ENCODE measurements around the gene ZRANB2. TPM values are rescaled to one million over a fixed set of nuclear protein-coding genes. Genes with fewer than 3 reads are reported as not detected.

Gene ZRANB2
- total and polyA plus RNA-seq, 2 donors (not counting 1 experiment from before 2014, with no cell fraction given) = 46.9 to 160 TPM

GRCh38 chr1:71044833-71045232 is 36.0 kb downstream of the ZRANB2 start:
- Histone ChIP-seq H2AFZ (ENCODE audit: insufficient read depth, low read depth, low read length, poor library complexity, severe bottlenecking) (no peak overlapping the region), H3K36me3 (replicated peaks in 1 of 2; ENCODE audit: control extremely low read depth in 1 of 2, control insufficient read depth in 1 of 2, extremely low read depth in 1 of 2, insufficient read depth in 2 of 2, low read length in 1 of 2) (no peaks in the 10 kb centered on the region), H3K4me1 (ENCODE audit: control insufficient read depth in 2 of 2, insufficient read depth in 2 of 2, low read length in 2 of 2) (peaks cover 17 to 21% of the 10 kb centered on the region in 2 donors), H3K9ac (ENCODE audit: low read length) (no peak overlapping the region), H3K27me3 (replicated peaks in 1 of 4; ENCODE audit: control extremely low read depth in 1 of 4, control insufficient read depth in 3 of 4, insufficient read depth in 4 of 4, low read length in 3 of 4) (peaks cover 0 to 35% (median 31%) of the 10 kb centered on the region in 4 experiments), H3K4me3 (ENCODE audit: control extremely low read depth in 1 of 5, extremely low read depth in 1 of 5, insufficient read depth in 1 of 5, low read depth in 2 of 5, low read length in 4 of 5) (no peak overlapping the region), H3K79me2 (ENCODE audit: control insufficient read depth, insufficient read depth, low read length) (no peaks in the 10 kb centered on the region), H4K20me1 (ENCODE audit: control insufficient read depth, insufficient read depth, low read length, poor library complexity, severe bottlenecking) (no peaks in the 10 kb centered on the region), H3K4me2 (replicated peaks; ENCODE audit: low read depth, low read length, poor library complexity, severe bottlenecking) (no peak overlapping the region), H3K27ac (ENCODE audit: low read length in 2 of 2) (no peak overlapping the region), H3K9me3 (ENCODE audit: control extremely low read depth in 1 of 3, control insufficient read depth in 2 of 3, insufficient read depth in 1 of 3, low read length in 2 of 3) (peaks cover 0 to 11% (median 0%) of the 10 kb centered on the region in 3 donors)
- H3K27me3 Mint-ChIP-seq = peaks cover 59% of the 10 kb centered on the region
- peaks cover 17% of the 10 kb centered on the region for H3K4me1 Mint-ChIP-seq
- TF ChIP-seq EZH2 (IDR thresholded peaks at IDR 0.05; ENCODE audit: borderline replicate concordance, insufficient read depth, low read depth, low read length, poor library complexity, severe bottlenecking) (no peak), CTCF (IDR thresholded peaks at IDR 0.05) (no peak)
- intact Hi-C loops (cut with micrococcal nuclease) = loop anchor here (5.0 kb wide), 1 partner anchor 37 kb away; the partner anchor contains the start of gene ZRANB2
- no peak for DNase-seq
- no peak for ATAC-seq (ENCODE audit: low read depth)
- ChIA-PET CTCF (no interaction called here), POLR2A (no interaction called here)
- no peaks in the 10 kb centered on the region for H3K9me3 Mint-ChIP-seq (ENCODE audit: insufficient read depth)
- 100% methylated on average over 1 of the region's 1 CpG for WGBS (ENCODE audit: insufficient coverage)
- H3K27ac Mint-ChIP-seq = no peak overlapping the region
- no peak overlapping the region for H3K4me3 Mint-ChIP-seq

GRCh38 chr1:71043065-71043464 is 37.8 kb downstream of the ZRANB2 start:
- H4K20me1 ChIP-seq (ENCODE audit: control insufficient read depth, insufficient read depth, low read length, poor library complexity, severe bottlenecking) = no peaks in the 10 kb centered on the region
- ATAC-seq (ENCODE audit: low read depth) = no peak
- peaks cover 0 to 25% (median 21%) of the 10 kb centered on the region in 4 experiments for H3K27me3 ChIP-seq (replicated peaks in 1 of 4; ENCODE audit: control extremely low read depth in 1 of 4, control insufficient read depth in 3 of 4, insufficient read depth in 4 of 4, low read length in 3 of 4)
- Mint-ChIP-seq H3K27me3 (peaks cover 62% of the 10 kb centered on the region), H3K27ac (no peak overlapping the region), H3K4me1 (peaks cover 15% of the 10 kb centered on the region), H3K9me3 (ENCODE audit: insufficient read depth) (no peaks in the 10 kb centered on the region), H3K4me3 (no peak overlapping the region)
- H3K4me1 ChIP-seq (ENCODE audit: control insufficient read depth in 2 of 2, insufficient read depth in 2 of 2, low read length in 2 of 2) = peaks cover 17 to 19% of the 10 kb centered on the region in 2 donors
- H3K36me3 ChIP-seq (replicated peaks in 1 of 2; ENCODE audit: control extremely low read depth in 1 of 2, control insufficient read depth in 1 of 2, extremely low read depth in 1 of 2, insufficient read depth in 2 of 2, low read length in 1 of 2) = no peaks in the 10 kb centered on the region
- DNase-seq = no peak
- H3K4me3 ChIP-seq (ENCODE audit: control extremely low read depth in 1 of 5, extremely low read depth in 1 of 5, insufficient read depth in 1 of 5, low read depth in 2 of 5, low read length in 4 of 5) = no peak overlapping the region
- H3K27ac ChIP-seq (ENCODE audit: low read length in 2 of 2) = no peak overlapping the region
- intact Hi-C loops (cut with micrococcal nuclease) = no loop called here
- no peak for TF ChIP-seq EZH2 (IDR thresholded peaks at IDR 0.05; ENCODE audit: borderline replicate concordance, insufficient read depth, low read depth, low read length, poor library complexity, severe bottlenecking)
- no peak for TF ChIP-seq CTCF (IDR thresholded peaks at IDR 0.05)
- H3K9me3 ChIP-seq (ENCODE audit: control extremely low read depth in 1 of 3, control insufficient read depth in 2 of 3, insufficient read depth in 1 of 3, low read length in 2 of 3) = peaks cover 0 to 11% (median 0%) of the 10 kb centered on the region in 3 donors
- H3K9ac ChIP-seq (ENCODE audit: low read length) = no peak overlapping the region
- H2AFZ ChIP-seq (ENCODE audit: insufficient read depth, low read depth, low read length, poor library complexity, severe bottlenecking) = no peak overlapping the region
- H3K79me2 ChIP-seq (ENCODE audit: control insufficient read depth, insufficient read depth, low read length) = no peaks in the 10 kb centered on the region
- ChIA-PET POLR2A (no interaction called here), CTCF (interaction anchor here (0.7 kb wide), 1 partner anchor 585 kb away, joined by 3 read pairs; no protein-coding TSS in a partner anchor)
- H3K4me2 ChIP-seq (replicated peaks; ENCODE audit: low read depth, low read length, poor library complexity, severe bottlenecking) = no peak overlapping the region

Measured in B cell (primary cell).